ENCODE measurements around the gene SLC66A3. TPM values are rescaled to one million over a fixed set of nuclear protein-coding genes. Genes with fewer than 3 reads are reported as not detected.

The SLC66A3 gene
- total and polyA plus RNA-seq, 3 experiments from 2014 or later = 10.3 to 70.5 (median 11.0) TPM

DNA sequence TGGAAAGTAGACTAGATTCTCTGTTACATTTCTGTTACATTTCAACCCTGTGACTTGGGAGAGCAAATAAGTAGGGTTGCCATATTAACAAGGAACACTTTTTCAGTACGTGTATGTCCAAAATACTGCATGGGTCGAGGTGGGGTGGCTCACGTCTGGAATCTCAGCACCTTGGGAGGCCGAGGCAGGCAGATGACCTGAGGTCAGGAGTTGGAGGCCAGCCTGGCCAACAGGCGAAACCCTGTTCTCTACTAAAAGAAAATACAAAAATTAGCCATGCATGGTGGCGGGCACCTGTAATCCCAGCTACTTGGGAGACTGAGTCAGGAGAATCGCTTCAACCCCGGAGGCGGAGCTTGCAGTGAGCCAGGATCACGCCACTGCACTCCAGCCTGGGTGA lies 11.2 kb downstream of the SLC66A3 start:
- peaks cover under 1% of the 10 kb centered on the region for H3K4me1 ChIP-seq (ENCODE audit: insufficient read depth, low read length)
- peaks cover 0 to 31% (median 7%) of the 10 kb centered on the region in 3 donors for H3K36me3 Mint-ChIP-seq
- H3K4me3 ChIP-seq (ENCODE audit: low read length) = no peak overlapping the region
- no peak overlapping the region for H3K4me3 Mint-ChIP-seq
- ChIA-PET CTCF (no interaction called here), POLR2A (no interaction called here)
- no peaks in the 10 kb centered on the region for H3K27me3 ChIP-seq (ENCODE audit: insufficient read depth, low read length, poor library complexity, severe bottlenecking)
- H3K27me3 Mint-ChIP-seq = peaks cover 0 to 1% of the 10 kb centered on the region in 2 donors
- H3K9me3 ChIP-seq (ENCODE audit: low read length) = no peaks in the 10 kb centered on the region
- H3K9me3 Mint-ChIP-seq = no peaks in the 10 kb centered on the region
- peaks cover 0 to 3% (median 3%) of the 10 kb centered on the region in 3 donors for H3K4me1 Mint-ChIP-seq
- no peak for DNase-seq
- H3K36me3 ChIP-seq (ENCODE audit: insufficient read depth, low read length) = no peaks in the 10 kb centered on the region
- H3K27ac ChIP-seq (ENCODE audit: low read depth, low read length) = no peak overlapping the region
- H3K27ac Mint-ChIP-seq = no peak overlapping the region

DNA sequence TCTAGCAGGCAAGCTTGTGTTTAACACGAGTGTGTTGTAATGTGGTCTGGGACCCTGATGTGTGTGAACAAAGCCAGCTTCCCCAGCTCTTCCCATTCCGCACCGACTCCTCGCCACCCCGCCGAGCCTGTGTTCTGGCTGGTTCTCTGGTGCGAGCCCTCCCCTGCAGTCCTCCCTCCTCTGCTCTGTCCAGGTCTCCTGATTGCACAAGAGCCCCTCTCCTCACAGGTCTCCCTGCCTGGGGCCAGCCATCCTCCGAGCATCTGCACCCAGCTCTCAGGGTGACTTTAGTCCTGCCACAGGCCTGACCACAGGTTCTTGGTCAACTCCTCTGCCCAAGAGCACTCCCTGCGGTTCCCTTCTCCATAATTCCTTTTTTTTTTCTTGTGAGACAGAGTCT lies 13.2 kb downstream of the SLC66A3 start:
- Histone ChIP-seq H3K4me1 (ENCODE audit: insufficient read depth, low read length) (no peaks in the 10 kb centered on the region), H3K27me3 (ENCODE audit: insufficient read depth, low read length, poor library complexity, severe bottlenecking) (no peaks in the 10 kb centered on the region), H3K36me3 (ENCODE audit: insufficient read depth, low read length) (no peaks in the 10 kb centered on the region), H3K9me3 (ENCODE audit: low read length) (no peaks in the 10 kb centered on the region), H3K27ac (ENCODE audit: low read depth, low read length) (no peak overlapping the region), H3K4me3 (ENCODE audit: low read length) (no peak overlapping the region)
- CTCF ChIA-PET = interaction anchor here (1.1 kb wide), 1 partner anchor 36 kb away, joined by 4 read pairs; no protein-coding TSS in a partner anchor
- Mint-ChIP-seq H3K27ac (no peak overlapping the region), H3K4me1 (peaks cover 0 to 3% (median 0%) of the 10 kb centered on the region in 3 donors), H3K9me3 (no peaks in the 10 kb centered on the region), H3K36me3 (peaks cover 0 to 28% (median 5%) of the 10 kb centered on the region in 3 donors), H3K27me3 (peaks cover 0 to 1% of the 10 kb centered on the region in 2 donors), H3K4me3 (no peak overlapping the region)
- POLR2A ChIA-PET = no interaction called here
- DNase-seq = no peak

GRCh38 chr2:11169333-11169732 lies 14.1 kb downstream of the SLC66A3 start:
- H3K27ac ChIP-seq (ENCODE audit: low read depth, low read length) = no peak overlapping the region
- no peaks in the 10 kb centered on the region for H3K4me1 ChIP-seq (ENCODE audit: insufficient read depth, low read length)
- no peaks in the 10 kb centered on the region for H3K36me3 ChIP-seq (ENCODE audit: insufficient read depth, low read length)
- ChIA-PET CTCF (interaction anchor here (1.1 kb wide), 1 partner anchor 36 kb away, joined by 3 read pairs; a partner anchor contains a TSS), POLR2A (no interaction called here)
- H3K27me3 ChIP-seq (ENCODE audit: insufficient read depth, low read length, poor library complexity, severe bottlenecking) = no peaks in the 10 kb centered on the region
- DNase-seq = no peak
- H3K27ac Mint-ChIP-seq = no peak overlapping the region
- no peaks in the 10 kb centered on the region for H3K9me3 ChIP-seq (ENCODE audit: low read length)
- peaks cover 0 to 3% (median 0%) of the 10 kb centered on the region in 3 donors for H3K4me1 Mint-ChIP-seq
- no peak overlapping the region for H3K4me3 Mint-ChIP-seq
- H3K4me3 ChIP-seq (ENCODE audit: low read length) = no peak overlapping the region
- no peaks in the 10 kb centered on the region for H3K9me3 Mint-ChIP-seq
- H3K27me3 Mint-ChIP-seq = peaks cover 0 to 1% of the 10 kb centered on the region in 2 donors
- peaks cover 0 to 23% (median 2%) of the 10 kb centered on the region in 3 donors for H3K36me3 Mint-ChIP-seq

DNA sequence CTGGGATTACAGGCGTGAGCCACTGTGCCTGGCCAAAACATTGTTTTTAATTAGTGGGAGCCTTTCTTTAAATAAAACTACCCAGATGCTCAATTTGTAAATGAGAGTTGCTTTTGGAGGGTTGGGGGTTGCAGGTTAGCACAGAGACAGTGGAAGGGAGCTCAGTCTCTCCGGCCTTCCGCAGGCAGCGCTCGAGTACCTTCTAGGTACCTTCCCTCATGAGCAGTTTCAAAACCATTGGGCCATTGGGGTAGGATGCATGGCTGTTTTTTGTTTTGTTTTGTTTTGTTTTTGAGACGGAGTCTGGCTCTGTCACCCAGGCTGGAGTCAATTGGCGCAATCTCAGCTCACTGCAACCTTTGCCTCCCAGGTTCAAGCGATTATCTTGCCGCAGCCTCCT lies 19.0 kb downstream of the SLC66A3 start:
- CTCF ChIA-PET = no interaction called here
- no peak overlapping the region for H3K27ac Mint-ChIP-seq
- H3K4me1 Mint-ChIP-seq = peaks cover 11 to 12% (median 12%) of the 10 kb centered on the region in 3 donors
- no peak overlapping the region for H3K4me3 ChIP-seq (ENCODE audit: low read length)
- H3K9me3 Mint-ChIP-seq = no peaks in the 10 kb centered on the region
- H3K4me1 ChIP-seq (ENCODE audit: insufficient read depth, low read length) = peaks cover 11% of the 10 kb centered on the region
- H3K4me3 Mint-ChIP-seq = no peak overlapping the region
- no peaks in the 10 kb centered on the region for H3K9me3 ChIP-seq (ENCODE audit: low read length)
- H3K27ac ChIP-seq (ENCODE audit: low read depth, low read length) = no peak overlapping the region
- peaks cover 0 to 1% of the 10 kb centered on the region in 2 donors for H3K27me3 Mint-ChIP-seq
- no peak for DNase-seq
- H3K36me3 Mint-ChIP-seq = peaks cover 3 to 39% (median 14%) of the 10 kb centered on the region in 3 donors
- H3K36me3 ChIP-seq (ENCODE audit: insufficient read depth, low read length) = no peaks in the 10 kb centered on the region
- H3K27me3 ChIP-seq (ENCODE audit: insufficient read depth, low read length, poor library complexity, severe bottlenecking) = no peaks in the 10 kb centered on the region
- POLR2A ChIA-PET = no interaction called here

- no peaks in the 10 kb centered on the region for H3K27me3 ChIP-seq (ENCODE audit: insufficient read depth, low read length, poor library complexity, severe bottlenecking)
- H3K4me1 Mint-ChIP-seq = peaks cover 11 to 12% (median 12%) of the 10 kb centered on the region in 3 donors
- no peaks in the 10 kb centered on the region for H3K27me3 Mint-ChIP-seq
- no peaks in the 10 kb centered on the region for H3K9me3 Mint-ChIP-seq
- no peak for DNase-seq
- H3K27ac Mint-ChIP-seq = peak overlapping the region; percentile 1 to 91 (median 67)
- H3K4me3 ChIP-seq (ENCODE audit: low read length) = no peak overlapping the region
- H3K9me3 ChIP-seq (ENCODE audit: low read length) = no peaks in the 10 kb centered on the region
- peak overlapping the region in 1 of 7 donors; percentile 54 for H3K4me3 Mint-ChIP-seq
- H3K36me3 ChIP-seq (ENCODE audit: insufficient read depth, low read length) = no peaks in the 10 kb centered on the region
- no peak overlapping the region for H3K27ac ChIP-seq (ENCODE audit: low read depth, low read length)
- POLR2A ChIA-PET = no interaction called here
- CTCF ChIA-PET = no interaction called here
- H3K36me3 Mint-ChIP-seq = peaks cover 3 to 38% (median 15%) of the 10 kb centered on the region in 3 donors
- H3K4me1 ChIP-seq (ENCODE audit: insufficient read depth, low read length) = peaks cover 11% of the 10 kb centered on the region
These were observed 20.1 kb downstream of the SLC66A3 start for GRCh38 chr2:11175293-11175795.

DNA sequence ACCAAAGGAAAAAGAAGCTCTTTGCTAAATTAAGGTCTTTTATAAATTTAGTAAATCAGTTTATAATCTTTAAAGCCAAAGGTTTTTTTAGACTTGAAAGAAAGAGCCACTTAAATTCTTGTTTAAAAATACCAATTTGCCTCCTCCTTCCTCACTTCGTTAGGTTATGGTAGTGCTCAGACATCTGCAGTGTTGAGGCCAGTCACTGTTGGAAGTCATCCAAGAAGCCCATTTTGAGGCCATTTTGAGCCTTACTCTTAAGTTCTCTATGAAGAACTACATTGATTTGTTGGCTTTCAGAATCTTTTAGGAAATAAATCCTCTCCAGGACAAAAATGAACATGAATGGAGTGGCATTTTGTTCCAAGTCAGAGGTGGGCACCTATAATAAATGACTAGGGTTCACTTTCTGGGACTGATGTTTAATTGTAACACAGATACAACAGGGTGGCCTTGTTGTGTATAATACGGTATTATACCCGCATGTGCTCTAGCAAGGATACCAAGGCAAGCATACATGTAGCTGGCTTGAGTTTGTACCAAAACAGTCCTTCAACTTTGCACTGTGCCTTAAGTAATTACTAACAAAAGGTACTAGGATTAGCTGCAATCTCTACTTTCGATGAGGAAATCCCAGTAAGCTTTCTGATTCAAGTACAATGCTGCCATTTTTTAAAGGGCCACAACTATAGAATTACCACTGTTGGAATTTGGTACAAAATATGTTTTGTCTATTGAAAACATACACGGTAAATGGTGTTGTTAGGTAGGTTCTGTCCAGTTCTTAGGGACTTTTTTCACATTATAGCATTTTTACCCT lies 22.8 kb downstream of the SLC66A3 start:
- Histone ChIP-seq H3K9me3 (ENCODE audit: low read length) (no peaks in the 10 kb centered on the region), H3K4me3 (ENCODE audit: low read length) (no peak overlapping the region), H3K27me3 (ENCODE audit: insufficient read depth, low read length, poor library complexity, severe bottlenecking) (no peaks in the 10 kb centered on the region), H3K36me3 (ENCODE audit: insufficient read depth, low read length) (peaks cover 2% of the 10 kb centered on the region), H3K27ac (ENCODE audit: low read depth, low read length) (no peak overlapping the region), H3K4me1 (ENCODE audit: insufficient read depth, low read length) (peaks cover 11% of the 10 kb centered on the region)
- Mint-ChIP-seq H3K4me1 (peaks cover 11 to 12% (median 12%) of the 10 kb centered on the region in 3 donors), H3K27ac (no peak overlapping the region), H3K9me3 (no peaks in the 10 kb centered on the region), H3K27me3 (no peaks in the 10 kb centered on the region), H3K4me3 (no peak overlapping the region), H3K36me3 (peaks cover 3 to 49% (median 15%) of the 10 kb centered on the region in 3 donors)
- ChIA-PET POLR2A (no interaction called here), CTCF (no interaction called here)
- DNase-seq = no peak

GRCh38 chr2:11179196-11179595 lies 23.9 kb downstream of the SLC66A3 start:
- Histone ChIP-seq H3K27ac (ENCODE audit: low read depth, low read length) (no peak overlapping the region), H3K4me3 (ENCODE audit: low read length) (no peak overlapping the region), H3K36me3 (ENCODE audit: insufficient read depth, low read length) (peaks cover 4% of the 10 kb centered on the region), H3K27me3 (ENCODE audit: insufficient read depth, low read length, poor library complexity, severe bottlenecking) (no peaks in the 10 kb centered on the region), H3K9me3 (ENCODE audit: low read length) (no peaks in the 10 kb centered on the region), H3K4me1 (ENCODE audit: insufficient read depth, low read length) (peaks cover 11% of the 10 kb centered on the region)
- DNase-seq = no peak
- H3K4me1 Mint-ChIP-seq = peaks cover 11 to 12% (median 12%) of the 10 kb centered on the region in 3 donors
- H3K36me3 Mint-ChIP-seq = peaks cover 3 to 50% (median 15%) of the 10 kb centered on the region in 3 donors
- H3K27me3 Mint-ChIP-seq = no peaks in the 10 kb centered on the region
- no peaks in the 10 kb centered on the region for H3K9me3 Mint-ChIP-seq
- ChIA-PET CTCF (no interaction called here), POLR2A (no interaction called here)
- H3K4me3 Mint-ChIP-seq = no peak overlapping the region
- peak overlapping the region in 2 of 8 donors; percentile 25 to 26 for H3K27ac Mint-ChIP-seq

DNA sequence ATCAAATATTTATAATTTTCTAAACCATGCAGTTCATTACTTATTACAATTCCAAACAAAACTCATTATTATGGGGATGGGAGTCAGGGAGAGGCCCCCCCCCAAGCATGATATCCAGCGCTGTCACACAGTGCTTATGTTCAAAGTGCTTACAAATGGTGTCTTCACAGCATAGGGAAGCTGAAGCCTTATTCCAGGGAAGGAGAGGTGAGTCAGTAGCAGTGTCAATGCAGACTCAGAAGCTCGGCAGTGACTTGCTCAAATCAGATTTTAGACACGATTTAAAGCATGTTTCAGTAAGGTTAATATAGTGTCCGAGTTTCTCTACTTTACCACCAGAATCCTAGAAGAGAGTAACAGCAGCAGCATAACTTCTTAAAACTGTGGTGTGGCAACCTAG lies 24.6 kb downstream of the SLC66A3 start:
- Mint-ChIP-seq H3K36me3 (peaks cover 3 to 54% (median 17%) of the 10 kb centered on the region in 3 donors), H3K27ac (peak overlapping the region in 1 of 8 donors; percentile 17), H3K9me3 (no peaks in the 10 kb centered on the region), H3K27me3 (no peaks in the 10 kb centered on the region), H3K4me1 (peaks cover 10 to 11% (median 11%) of the 10 kb centered on the region in 3 donors), H3K4me3 (no peak overlapping the region)
- Histone ChIP-seq H3K27me3 (ENCODE audit: insufficient read depth, low read length, poor library complexity, severe bottlenecking) (no peaks in the 10 kb centered on the region), H3K4me1 (ENCODE audit: insufficient read depth, low read length) (peaks cover 10% of the 10 kb centered on the region), H3K4me3 (ENCODE audit: low read length) (no peak overlapping the region), H3K27ac (ENCODE audit: low read depth, low read length) (no peak overlapping the region), H3K36me3 (ENCODE audit: insufficient read depth, low read length) (peaks cover 4% of the 10 kb centered on the region), H3K9me3 (ENCODE audit: low read length) (no peaks in the 10 kb centered on the region)
- no peak for DNase-seq
- ChIA-PET POLR2A (no interaction called here), CTCF (no interaction called here)
